Activated CD8-positive, alpha-beta T cell treated with anti-CD3 and anti-CD28 coated beads for 36 hours (primary cell): ENCODE measurements around the gene LRRC4C. TPM values are rescaled to one million over a fixed set of nuclear protein-coding genes. Genes with fewer than 3 reads are reported as not detected.

ENCODE experiments used
- ATAC-seq: fragments of 200-7000 bp; cut with Tn5 transposase; one replicate; pipeline ENCODE4 v1.10.0; 2021; ENCODE audit warnings: mild to moderate bottlenecking, moderate library complexity
- CTCF ChIA-PET: fragments of 350-600 bp; sonication (Branson Sonifier 250); formaldehyde crosslinking; loops from one replicate; lab custom pipeline; 2021; ENCODE audit warnings: antibody characterized with exemption; lab: Charles Lee
- POLR2A ChIA-PET: fragments of 350-600 bp; sonication (Branson Sonifier 250); formaldehyde crosslinking; loops from one replicate; lab custom pipeline; 2021; ENCODE audit warnings: antibody characterized with exemption; lab: Charles Lee
- DNase-seq: peaks from one replicate; pipeline ENCODE4 v3.0.0-alpha.2; 2020
- H3K27ac Mint-ChIP-seq: one replicate; pipeline ENCODE4 v1.8.0; 2021; ENCODE audit warnings: mild to moderate bottlenecking, mixed read lengths
- H3K27me3 Mint-ChIP-seq: one replicate; pipeline ENCODE4 v1.8.0; 2021; ENCODE audit warnings: mixed read lengths
- H3K36me3 Mint-ChIP-seq: one replicate; pipeline ENCODE4 v1.8.0; 2021; ENCODE audit warnings: low read depth, mixed read lengths
- H3K4me1 Mint-ChIP-seq: one replicate; pipeline ENCODE4 v1.8.0; 2021; ENCODE audit warnings: low read depth, mixed read lengths
- H3K4me3 Mint-ChIP-seq: one replicate; pipeline ENCODE4 v1.8.0; 2021; ENCODE audit warnings: mild to moderate bottlenecking, moderate library complexity, mixed read lengths
- H3K9me3 Mint-ChIP-seq: one replicate; pipeline ENCODE4 v1.8.0; 2021; ENCODE audit warnings: mixed read lengths
- CTCF ChIP-seq: fragments of 200-600 bp; IDR thresholded peaks from one replicate; pipeline ENCODE4 v1.8.0; 2022; ENCODE audit warnings: antibody characterized with exemption, mild to moderate bottlenecking
- intact Hi-C: fragments of 100-400 bp; cut with micrococcal nuclease; formaldehyde crosslinking; loops from one replicate; pipeline ENCODE4 v1.10.0; 2022
- total RNA-seq, 2 experiments: library from RNA; stranded (reverse); gene quantifications; one replicate each; pipeline ENCODE4 v1.2.3, GENCODE V29; 2021

LRRC4C gene
- total RNA-seq, 2 experiments from 2014 or later = not detected

DNA sequence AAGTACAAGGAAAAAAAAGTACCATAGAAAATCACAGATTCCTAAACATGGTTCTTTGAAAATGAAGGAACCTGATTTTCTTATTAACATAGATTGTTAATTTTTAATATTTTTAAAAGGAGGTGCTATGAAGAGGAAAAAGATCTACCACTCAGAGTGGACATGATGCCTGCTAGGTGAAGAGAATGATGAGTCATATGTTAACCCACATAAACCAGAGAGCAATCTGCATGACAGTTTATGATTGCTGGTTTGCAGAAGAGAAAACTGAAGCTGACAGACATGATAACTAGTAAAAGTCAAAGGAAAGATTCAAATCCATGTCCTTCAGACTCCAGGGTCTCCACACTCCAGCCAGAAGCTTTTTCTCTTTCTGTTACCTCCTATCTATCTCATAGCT lies 1231.7 kb downstream of the LRRC4C start:
- ATAC-seq (no peak), DNase-seq (no peak)
- H3K27me3 Mint-ChIP-seq = no peaks in the 10 kb centered on the region
- no peaks in the 10 kb centered on the region for H3K4me1 Mint-ChIP-seq
- POLR2A ChIA-PET = no interaction called here
- H3K36me3 Mint-ChIP-seq = no peaks in the 10 kb centered on the region
- H3K27ac Mint-ChIP-seq = no peak overlapping the region
- H3K9me3 Mint-ChIP-seq = peaks cover 5% of the 10 kb centered on the region
- CTCF ChIA-PET = no interaction called here
- TF ChIP-seq CTCF = no peak
- no peak overlapping the region for H3K4me3 Mint-ChIP-seq
- intact Hi-C loops = no loop called here

DNA sequence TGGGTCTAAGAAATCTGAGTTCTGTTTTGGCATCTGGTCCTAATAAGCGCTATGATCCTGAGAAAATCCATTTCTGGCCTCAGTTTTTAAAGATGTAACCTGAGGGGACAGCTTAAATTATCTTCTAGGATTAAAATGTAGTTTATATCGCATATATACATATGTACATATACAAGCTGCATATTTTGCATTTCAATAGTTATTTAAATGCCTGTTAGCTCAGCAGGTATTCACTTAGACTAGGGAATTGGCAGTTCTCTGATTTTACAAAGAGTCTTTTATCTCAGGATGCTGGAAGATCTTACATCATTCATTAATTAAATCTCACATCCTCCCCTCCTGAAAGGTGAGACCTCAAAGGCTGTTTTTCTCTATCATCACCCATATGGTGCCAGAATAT lies 1232.8 kb downstream of the LRRC4C start:
- ChIA-PET CTCF (no interaction called here), POLR2A (no interaction called here)
- no peak overlapping the region for H3K27ac Mint-ChIP-seq
- H3K9me3 Mint-ChIP-seq = peaks cover 4% of the 10 kb centered on the region
- no peaks in the 10 kb centered on the region for H3K27me3 Mint-ChIP-seq
- intact Hi-C loops = no loop called here
- TF ChIP-seq CTCF = no peak
- H3K4me3 Mint-ChIP-seq = no peak overlapping the region
- no peaks in the 10 kb centered on the region for H3K36me3 Mint-ChIP-seq
- DNase-seq (no peak), ATAC-seq (no peak)
- H3K4me1 Mint-ChIP-seq = no peaks in the 10 kb centered on the region

DNA sequence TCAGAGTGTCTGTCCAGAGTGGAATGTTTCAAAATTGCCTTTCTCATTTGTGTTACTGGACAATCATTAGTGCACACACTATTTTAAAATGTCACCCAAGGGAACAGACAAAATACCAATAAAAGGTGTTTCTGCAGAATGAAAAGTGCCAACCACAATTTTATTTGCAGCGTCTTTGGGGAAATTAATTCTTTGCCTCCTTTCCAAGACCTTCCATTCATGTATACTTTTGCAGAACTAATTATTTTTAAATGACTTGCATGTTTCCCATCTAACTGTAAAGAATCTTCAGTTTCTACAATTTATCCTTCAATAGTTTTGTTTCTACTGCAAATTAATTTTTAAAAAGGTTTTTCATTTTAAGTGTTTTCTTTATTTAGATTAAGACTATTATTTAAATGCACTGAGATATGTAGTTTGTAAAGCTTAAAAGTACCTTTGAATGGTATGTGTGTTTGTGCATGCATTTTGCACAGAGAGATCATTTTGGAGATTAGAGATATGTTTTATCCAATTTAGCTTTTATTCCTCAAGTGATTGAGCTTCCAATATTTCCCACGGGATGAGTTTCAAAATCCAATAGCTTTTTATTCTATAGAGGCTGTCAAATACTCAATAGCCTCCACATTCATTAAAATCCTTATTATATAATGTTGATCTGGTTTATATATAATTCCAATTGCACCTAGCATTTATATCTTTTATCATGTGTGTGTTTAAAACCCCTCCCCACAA lies 1235.7 kb downstream of the LRRC4C start:
- DNase-seq (no peak), ATAC-seq (no peak)
- CTCF ChIA-PET = no interaction called here
- H3K4me1 Mint-ChIP-seq = no peaks in the 10 kb centered on the region
- H3K27me3 Mint-ChIP-seq = no peaks in the 10 kb centered on the region
- no peak overlapping the region for H3K27ac Mint-ChIP-seq
- POLR2A ChIA-PET = no interaction called here
- peaks cover 10% of the 10 kb centered on the region for H3K9me3 Mint-ChIP-seq
- TF ChIP-seq CTCF = no peak
- no peak overlapping the region for H3K4me3 Mint-ChIP-seq
- H3K36me3 Mint-ChIP-seq = no peaks in the 10 kb centered on the region
- intact Hi-C loops = no loop called here

DNA sequence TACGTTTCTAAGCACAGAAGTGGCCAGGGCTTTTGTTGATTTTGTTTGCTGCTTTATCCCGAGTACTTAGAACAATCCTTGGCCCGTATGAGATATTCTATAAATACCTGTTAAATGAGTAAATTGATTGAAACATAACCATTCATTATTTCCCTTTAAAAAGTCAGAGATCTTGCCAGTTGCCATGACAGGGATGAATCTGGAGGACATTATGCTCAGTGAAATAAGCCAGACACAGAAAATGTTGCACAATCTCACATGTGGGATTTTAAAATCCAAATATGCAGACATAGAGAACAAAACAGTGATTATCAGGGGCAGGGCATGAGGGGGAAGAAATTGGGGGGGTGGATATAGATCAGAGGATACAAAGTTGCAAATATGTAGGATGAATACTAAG lies 1240.1 kb downstream of the LRRC4C start:
- ChIA-PET CTCF (no interaction called here), POLR2A (no interaction called here)
- no peaks in the 10 kb centered on the region for H3K4me1 Mint-ChIP-seq
- peaks cover 16% of the 10 kb centered on the region for H3K9me3 Mint-ChIP-seq
- H3K36me3 Mint-ChIP-seq = no peaks in the 10 kb centered on the region
- no peak overlapping the region for H3K4me3 Mint-ChIP-seq
- H3K27me3 Mint-ChIP-seq = no peaks in the 10 kb centered on the region
- DNase-seq = no peak
- intact Hi-C loops = no loop called here
- TF ChIP-seq CTCF = no peak
- no peak for ATAC-seq
- H3K27ac Mint-ChIP-seq = no peak overlapping the region

- no peaks in the 10 kb centered on the region for H3K4me1 Mint-ChIP-seq
- no peak for ATAC-seq
- no peaks in the 10 kb centered on the region for H3K36me3 Mint-ChIP-seq
- no peak for TF ChIP-seq CTCF
- H3K27ac Mint-ChIP-seq = no peak overlapping the region
- no peaks in the 10 kb centered on the region for H3K27me3 Mint-ChIP-seq
- intact Hi-C loops = no loop called here
- ChIA-PET POLR2A (no interaction called here), CTCF (no interaction called here)
- DNase-seq = no peak
- peaks cover 12% of the 10 kb centered on the region for H3K9me3 Mint-ChIP-seq
- H3K4me3 Mint-ChIP-seq = no peak overlapping the region
These were observed 1243.9 kb downstream of the LRRC4C start for GRCh38 chr11:40215556-40215955.
